NCI-H1694 treated with DMSO at 0.1 percent for 48 hours (cell line): ENCODE results near the gene BCLAF3.

Experiments
- DNase-seq: peaks from one replicate; lab custom pipeline; 2025; lab: John Stamatoyannopoulos, UW

BCLAF3 gene

GRCh38 chrX:19966056-19966455 lies 24.8 kb downstream of the BCLAF3 start:
- no peak for DNase-seq

- DNase-seq, result no peak
These were observed 26.7 kb downstream of the BCLAF3 start for GRCh38 chrX:19964017-19964710.

GRCh38 chrX:19960913-19961312 lies 29.9 kb downstream of the BCLAF3 start:
- no peak for DNase-seq

GRCh38 chrX:19958552-19959486 lies 32.0 kb downstream of the BCLAF3 start:
- DNase-seq, result no peak

- no peak for DNase-seq
These were observed 33.9 kb downstream of the BCLAF3 start for GRCh38 chrX:19956923-19957322.

- DNase-seq, result no peak
These were observed 34.6 kb downstream of the BCLAF3 start for GRCh38 chrX:19956306-19956705.

GRCh38 chrX:19955306-19955705 lies 35.6 kb downstream of the BCLAF3 start:
- DNase-seq, result no peak

- DNase-seq, result no peak
These were observed 36.3 kb downstream of the BCLAF3 start for GRCh38 chrX:19954335-19955096.

GRCh38 chrX:19953145-19953544 lies 37.7 kb downstream of the BCLAF3 start:
- DNase-seq, result no peak

GRCh38 chrX:19949340-19949739 lies 41.5 kb downstream of the BCLAF3 start:
- DNase-seq, result no peak

GRCh38 chrX:19947612-19948011 lies 43.2 kb downstream of the BCLAF3 start:
- no peak for DNase-seq
